Measurements from ENCODE around the gene DYNC1I2.

The DYNC1I2 gene

DNA sequence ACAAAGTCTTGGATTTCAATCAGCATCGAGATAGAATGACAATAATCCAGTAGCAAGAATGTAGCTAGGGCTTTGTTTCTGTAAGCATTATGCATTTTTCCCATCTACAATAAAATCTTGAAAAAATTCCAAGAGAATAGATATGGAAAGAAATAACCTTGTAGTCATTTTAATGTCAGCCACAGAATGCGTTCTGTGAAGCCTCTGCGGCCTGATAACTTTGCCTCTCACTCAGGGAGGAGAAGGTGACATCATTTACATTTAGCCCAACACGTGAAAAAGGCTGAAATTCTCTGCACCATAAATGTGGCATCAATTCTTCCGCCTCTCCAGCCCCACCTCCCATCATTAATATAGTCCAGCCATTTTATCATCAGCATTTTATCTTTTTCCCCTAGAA, 19.1 kb upstream of the DYNC1I2 start (continued):
- TF ChIP-seq, protein P1, sequence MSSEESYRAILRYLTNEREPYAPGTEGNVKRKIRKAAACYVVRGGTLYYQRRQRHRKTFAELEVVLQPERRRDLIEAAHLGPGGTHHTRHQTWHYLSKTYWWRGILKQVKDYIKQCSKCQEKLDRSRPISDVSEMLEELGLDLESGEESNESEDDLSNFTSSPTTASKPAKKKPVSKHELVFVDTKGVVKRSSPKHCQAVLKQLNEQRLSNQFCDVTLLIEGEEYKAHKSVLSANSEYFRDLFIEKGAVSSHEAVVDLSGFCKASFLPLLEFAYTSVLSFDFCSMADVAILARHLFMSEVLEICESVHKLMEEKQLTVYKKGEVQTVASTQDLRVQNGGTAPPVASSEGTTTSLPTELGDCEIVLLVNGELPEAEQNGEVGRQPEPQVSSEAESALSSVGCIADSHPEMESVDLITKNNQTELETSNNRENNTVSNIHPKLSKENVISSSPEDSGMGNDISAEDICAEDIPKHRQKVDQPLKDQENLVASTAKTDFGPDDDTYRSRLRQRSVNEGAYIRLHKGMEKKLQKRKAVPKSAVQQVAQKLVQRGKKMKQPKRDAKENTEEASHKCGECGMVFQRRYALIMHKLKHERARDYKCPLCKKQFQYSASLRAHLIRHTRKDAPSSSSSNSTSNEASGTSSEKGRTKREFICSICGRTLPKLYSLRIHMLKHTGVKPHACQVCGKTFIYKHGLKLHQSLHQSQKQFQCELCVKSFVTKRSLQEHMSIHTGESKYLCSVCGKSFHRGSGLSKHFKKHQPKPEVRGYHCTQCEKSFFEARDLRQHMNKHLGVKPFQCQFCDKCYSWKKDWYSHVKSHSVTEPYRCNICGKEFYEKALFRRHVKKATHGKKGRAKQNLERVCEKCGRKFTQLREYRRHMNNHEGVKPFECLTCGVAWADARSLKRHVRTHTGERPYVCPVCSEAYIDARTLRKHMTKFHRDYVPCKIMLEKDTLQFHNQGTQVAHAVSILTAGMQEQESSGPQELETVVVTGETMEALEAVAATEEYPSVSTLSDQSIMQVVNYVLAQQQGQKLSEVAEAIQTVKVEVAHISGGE (tag by site-specific recombination; conservative IDR thresholded peaks at IDR 0.05; ENCODE audit: low read depth), result no peak
- TF ChIP-seq BCL11A (tag by site-specific recombination; IDR thresholded peaks at IDR 0.05; ENCODE audit: low read depth), result no peak
- TF ChIP-seq ZSCAN23 (tag by site-specific recombination; IDR thresholded peaks at IDR 0.05), result no peak
- TF ChIP-seq, protein P2, sequence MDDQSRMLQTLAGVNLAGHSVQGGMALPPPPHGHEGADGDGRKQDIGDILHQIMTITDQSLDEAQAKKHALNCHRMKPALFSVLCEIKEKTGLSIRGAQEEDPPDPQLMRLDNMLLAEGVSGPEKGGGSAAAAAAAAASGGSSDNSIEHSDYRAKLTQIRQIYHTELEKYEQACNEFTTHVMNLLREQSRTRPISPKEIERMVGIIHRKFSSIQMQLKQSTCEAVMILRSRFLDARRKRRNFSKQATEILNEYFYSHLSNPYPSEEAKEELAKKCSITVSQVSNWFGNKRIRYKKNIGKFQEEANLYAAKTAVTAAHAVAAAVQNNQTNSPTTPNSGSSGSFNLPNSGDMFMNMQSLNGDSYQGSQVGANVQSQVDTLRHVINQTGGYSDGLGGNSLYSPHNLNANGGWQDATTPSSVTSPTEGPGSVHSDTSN (CRISPR knock-in tag; IDR thresholded peaks at IDR 0.05), result no peak
- TF ChIP-seq, protein P3, sequence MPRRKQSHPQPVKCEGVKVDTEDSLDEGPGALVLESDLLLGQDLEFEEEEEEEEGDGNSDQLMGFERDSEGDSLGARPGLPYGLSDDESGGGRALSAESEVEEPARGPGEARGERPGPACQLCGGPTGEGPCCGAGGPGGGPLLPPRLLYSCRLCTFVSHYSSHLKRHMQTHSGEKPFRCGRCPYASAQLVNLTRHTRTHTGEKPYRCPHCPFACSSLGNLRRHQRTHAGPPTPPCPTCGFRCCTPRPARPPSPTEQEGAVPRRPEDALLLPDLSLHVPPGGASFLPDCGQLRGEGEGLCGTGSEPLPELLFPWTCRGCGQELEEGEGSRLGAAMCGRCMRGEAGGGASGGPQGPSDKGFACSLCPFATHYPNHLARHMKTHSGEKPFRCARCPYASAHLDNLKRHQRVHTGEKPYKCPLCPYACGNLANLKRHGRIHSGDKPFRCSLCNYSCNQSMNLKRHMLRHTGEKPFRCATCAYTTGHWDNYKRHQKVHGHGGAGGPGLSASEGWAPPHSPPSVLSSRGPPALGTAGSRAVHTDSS (tag by site-specific recombination; IDR thresholded peaks at IDR 0.05), result no peak
- no peak for TF ChIP-seq ZNF747 (tag by site-specific recombination; IDR thresholded peaks at IDR 0.05)

DNA sequence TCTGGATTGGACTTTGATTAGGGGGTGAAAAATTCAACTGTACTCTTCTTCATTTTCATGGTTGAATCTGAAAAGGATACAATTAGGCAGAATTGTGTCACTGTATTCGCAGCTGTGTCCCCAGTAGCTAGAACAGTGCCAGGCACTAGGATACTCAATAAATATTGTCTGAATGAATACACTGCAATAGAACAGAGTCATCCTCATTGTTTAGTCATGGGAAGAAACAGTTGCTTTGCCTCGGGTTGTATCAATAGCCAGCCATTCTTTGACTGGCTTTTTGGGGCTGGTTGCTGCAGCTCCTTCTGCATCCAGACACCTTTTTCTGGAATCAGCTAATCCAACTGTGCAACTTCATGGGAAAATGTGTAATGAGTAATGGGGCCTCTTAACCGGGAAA, 18.1 kb upstream of the DYNC1I2 start:
- ChIA-PET POLR2A (no interaction called here), CTCF (interaction anchor here (1.1 kb wide), 1 partner anchor 14 kb away, joined by 3 read pairs; no protein-coding TSS in a partner anchor)
- H3K4me3 ChIP-seq (ENCODE audit: low read depth, low read length), result no peak overlapping the region
- H3K36me3 ChIP-seq (ENCODE audit: control insufficient read depth in 2 of 2, insufficient read depth in 1 of 2, low read length in 2 of 2), result no peaks in the 10 kb centered on the region
- H3K4me1 ChIP-seq (ENCODE audit: control insufficient read depth, insufficient read depth, low read length), result no peaks in the 10 kb centered on the region
- H3K9me3 ChIP-seq (ENCODE audit: control insufficient read depth, insufficient read depth, low read depth, low read length), result no peaks in the 10 kb centered on the region
- H3K27ac ChIP-seq (ENCODE audit: extremely low read depth, low read depth, low read length), result no peak overlapping the region
- no peak for TF ChIP-seq ZEB2 (tag by site-specific recombination; IDR thresholded peaks at IDR 0.05)
- no peak for TF ChIP-seq KLF9 (tag by site-specific recombination; IDR thresholded peaks at IDR 0.05; ENCODE audit: low read depth)
- no peak for TF ChIP-seq ZNF830 (tag by site-specific recombination; IDR thresholded peaks at IDR 0.05; ENCODE audit: low read depth)
- TF ChIP-seq ZNF654 (tag by site-specific recombination; IDR thresholded peaks at IDR 0.05; ENCODE audit: low read depth), result no peak
- TF ChIP-seq, protein P4, sequence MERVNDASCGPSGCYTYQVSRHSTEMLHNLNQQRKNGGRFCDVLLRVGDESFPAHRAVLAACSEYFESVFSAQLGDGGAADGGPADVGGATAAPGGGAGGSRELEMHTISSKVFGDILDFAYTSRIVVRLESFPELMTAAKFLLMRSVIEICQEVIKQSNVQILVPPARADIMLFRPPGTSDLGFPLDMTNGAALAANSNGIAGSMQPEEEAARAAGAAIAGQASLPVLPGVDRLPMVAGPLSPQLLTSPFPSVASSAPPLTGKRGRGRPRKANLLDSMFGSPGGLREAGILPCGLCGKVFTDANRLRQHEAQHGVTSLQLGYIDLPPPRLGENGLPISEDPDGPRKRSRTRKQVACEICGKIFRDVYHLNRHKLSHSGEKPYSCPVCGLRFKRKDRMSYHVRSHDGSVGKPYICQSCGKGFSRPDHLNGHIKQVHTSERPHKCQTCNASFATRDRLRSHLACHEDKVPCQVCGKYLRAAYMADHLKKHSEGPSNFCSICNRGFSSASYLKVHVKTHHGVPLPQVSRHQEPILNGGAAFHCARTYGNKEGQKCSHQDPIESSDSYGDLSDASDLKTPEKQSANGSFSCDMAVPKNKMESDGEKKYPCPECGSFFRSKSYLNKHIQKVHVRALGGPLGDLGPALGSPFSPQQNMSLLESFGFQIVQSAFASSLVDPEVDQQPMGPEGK (tag by site-specific recombination; IDR thresholded peaks at IDR 0.05), result no peak
- TF ChIP-seq ZNF394 (tag by site-specific recombination; IDR thresholded peaks at IDR 0.05; ENCODE audit: borderline replicate concordance), result no peak
- no peak for TF ChIP-seq FEZF1 (tag by site-specific recombination; IDR thresholded peaks at IDR 0.05)
- TF ChIP-seq ZNF292 (tag by site-specific recombination; IDR thresholded peaks at IDR 0.05; ENCODE audit: borderline replicate concordance, low read depth), result no peak
- TF ChIP-seq, protein P5, sequence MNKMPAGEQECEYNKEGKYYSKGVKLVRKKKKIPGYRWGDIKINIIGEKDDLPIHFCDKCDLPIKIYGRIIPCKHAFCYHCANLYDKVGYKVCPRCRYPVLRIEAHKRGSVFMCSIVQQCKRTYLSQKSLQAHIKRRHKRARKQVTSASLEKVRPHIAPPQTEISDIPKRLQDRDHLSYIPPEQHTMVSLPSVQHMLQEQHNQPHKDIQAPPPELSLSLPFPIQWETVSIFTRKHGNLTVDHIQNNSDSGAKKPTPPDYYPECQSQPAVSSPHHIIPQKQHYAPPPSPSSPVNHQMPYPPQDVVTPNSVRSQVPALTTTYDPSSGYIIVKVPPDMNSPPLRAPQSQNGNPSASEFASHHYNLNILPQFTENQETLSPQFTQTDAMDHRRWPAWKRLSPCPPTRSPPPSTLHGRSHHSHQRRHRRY (tag by site-specific recombination; IDR thresholded peaks at IDR 0.05), result no peak
- no peak for TF ChIP-seq ZNF791 (tag by site-specific recombination; IDR thresholded peaks at IDR 0.05)
- no peak for TF ChIP-seq ZNF768 (tag by site-specific recombination; IDR thresholded peaks at IDR 0.05)
- no peak for TF ChIP-seq ZNF548 (tag by site-specific recombination; IDR thresholded peaks at IDR 0.05)
- TF ChIP-seq, protein P6, sequence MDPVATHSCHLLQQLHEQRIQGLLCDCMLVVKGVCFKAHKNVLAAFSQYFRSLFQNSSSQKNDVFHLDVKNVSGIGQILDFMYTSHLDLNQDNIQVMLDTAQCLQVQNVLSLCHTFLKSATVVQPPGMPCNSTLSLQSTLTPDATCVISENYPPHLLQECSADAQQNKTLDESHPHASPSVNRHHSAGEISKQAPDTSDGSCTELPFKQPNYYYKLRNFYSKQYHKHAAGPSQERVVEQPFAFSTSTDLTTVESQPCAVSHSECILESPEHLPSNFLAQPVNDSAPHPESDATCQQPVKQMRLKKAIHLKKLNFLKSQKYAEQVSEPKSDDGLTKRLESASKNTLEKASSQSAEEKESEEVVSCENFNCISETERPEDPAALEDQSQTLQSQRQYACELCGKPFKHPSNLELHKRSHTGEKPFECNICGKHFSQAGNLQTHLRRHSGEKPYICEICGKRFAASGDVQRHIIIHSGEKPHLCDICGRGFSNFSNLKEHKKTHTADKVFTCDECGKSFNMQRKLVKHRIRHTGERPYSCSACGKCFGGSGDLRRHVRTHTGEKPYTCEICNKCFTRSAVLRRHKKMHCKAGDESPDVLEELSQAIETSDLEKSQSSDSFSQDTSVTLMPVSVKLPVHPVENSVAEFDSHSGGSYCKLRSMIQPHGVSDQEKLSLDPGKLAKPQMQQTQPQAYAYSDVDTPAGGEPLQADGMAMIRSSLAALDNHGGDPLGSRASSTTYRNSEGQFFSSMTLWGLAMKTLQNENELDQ (tag by site-specific recombination; IDR thresholded peaks at IDR 0.05; ENCODE audit: low read depth), result no peak
- no peak for TF ChIP-seq ZNF391 (tag by site-specific recombination; IDR thresholded peaks at IDR 0.05; ENCODE audit: borderline replicate concordance, low read depth)
- TF ChIP-seq ZNF169 (tag by site-specific recombination; IDR thresholded peaks at IDR 0.05), result no peak
- no peak for TF ChIP-seq ZFP69B (tag by site-specific recombination; IDR thresholded peaks at IDR 0.05)

Data from HEK293 (cell line).